A549 (cell line): Measurements from ENCODE around the gene RAB8B. TPM values are rescaled to one million over a fixed set of nuclear protein-coding genes. Genes with fewer than 3 reads are reported as not detected.

Experiments
- ATAC-seq, 2 experiments: fragments of 200-7000 bp in 1 of 2; fragments of >200 bp in 1 of 2; cut with Nextera tagmentation in 1 of 2; cut with Tn5 transposase in 1 of 2; 3 replicates each; pipeline versions ENCODE4 v1.8.0 to v1.9.1; 2018 to 2020; ENCODE audit warnings: mild to moderate bottlenecking in 1 of 2, moderate library complexity in 1 of 2
- CTCF ChIA-PET: fragments of 300-600 bp; sonication (Branson Sonifier 250); formaldehyde crosslinking; extraction: SDS; loops from one replicate; lab custom pipeline; 2021; ENCODE audit warnings: antibody characterized with exemption, inconsistent platforms; lab: Yijun Ruan, JAX
- POLR2A ChIA-PET: fragments of 350-600 bp; formaldehyde crosslinking; extraction: SDS; loops from one replicate; lab custom pipeline; 2021; ENCODE audit warnings: antibody characterized with exemption, inconsistent platforms; lab: Yijun Ruan, JAX
- DNase-seq, 2 experiments: peaks; one replicate each; pipeline versions ENCODE4 v3.0.0 to v3.0.0-alpha.2; 2011 to 2016; ENCODE audit warnings: low read depth in 1 of 2, low spot score in 1 of 2
- FAIRE-seq: peaks from 2 replicates; lab custom pipeline; 2011; peaks lifted over from hg19 to GRCh38; lab: Jason Lieb, UNC
- H3K27ac ChIP-seq, 2 experiments: fragments of >200 bp; sonication (Bioruptor Twin); formaldehyde crosslinking; 3 replicates each; pipeline ENCODE4 v1.5.1; 2016 to 2017
- H3K4me1 ChIP-seq: fragments of >200 bp; sonication (Bioruptor Twin); formaldehyde crosslinking; 3 replicates; pipeline ENCODE4 v1.6.1; 2016
- H3K4me2 ChIP-seq: fragments of >200 bp; sonication (Bioruptor Twin); formaldehyde crosslinking; 3 replicates; pipeline ENCODE4 v1.6.1; 2016
- H3K4me3 ChIP-seq: fragments of >200 bp; sonication (Bioruptor Twin); formaldehyde crosslinking; 3 replicates; pipeline ENCODE4 v1.5.1; 2016
- H3K9me3 ChIP-seq: fragments of >200 bp; sonication (Bioruptor Twin); formaldehyde crosslinking; 3 replicates; pipeline ENCODE4 v1.6.1; 2016
- CHD2 ChIP-seq: fragments of 150-350 bp; IDR thresholded peaks from 2 replicates; pipeline ENCODE4 v1.6.1; 2014; ENCODE audit warnings: low read length; ENCODE audit not compliant: partially characterized antibody
- EHMT2 ChIP-seq: fragments of 200-600 bp; sonication (generic); IDR thresholded peaks from 2 replicates; pipeline ENCODE4 v1.6.1; 2016; ENCODE audit warnings: antibody characterized with exemption, low read depth, mild to moderate bottlenecking, moderate library complexity
- EP300 ChIP-seq, 2 experiments: fragments of >200 bp; sonication (Bioruptor Twin); formaldehyde crosslinking; IDR thresholded peaks; 2 replicates in 1 of 2; 3 replicates in 1 of 2; pipeline ENCODE4 v1.6.1; 2016 to 2017
- KDM5A ChIP-seq: fragments of 200-600 bp; sonication (generic); IDR thresholded peaks from 2 replicates; pipeline ENCODE4 v1.6.1; 2016; ENCODE audit warnings: antibody characterized with exemption, mild to moderate bottlenecking
- NPAS2 ChIP-seq: fragments of 250-450 bp; sonication (Bioruptor Pico); IDR thresholded peaks from 2 replicates; pipeline ENCODE4 v1.8.0; 2022; ENCODE audit warnings: mild to moderate bottlenecking, moderate library complexity, borderline replicate concordance
- NR3C1 ChIP-seq: fragments of >200 bp; sonication (Bioruptor Twin); formaldehyde crosslinking; IDR thresholded peaks from 3 replicates; pipeline ENCODE4 v1.6.1; 2017
- POLR2AphosphoS2 ChIP-seq: conservative IDR thresholded peaks from 2 replicates; pipeline ENCODE4 v1.6.1; 2012; ENCODE audit warnings: low read length, improper control_type of control experiment, inconsistent platforms
- RARB ChIP-seq: fragments of 250-450 bp; sonication (Bioruptor Pico); IDR thresholded peaks from 2 replicates; pipeline ENCODE4 v1.8.0; 2021; ENCODE audit warnings: mild to moderate bottlenecking, moderate library complexity
- RCOR1 ChIP-seq: fragments of 150-350 bp; IDR thresholded peaks from 2 replicates; pipeline ENCODE4 v1.6.1; 2014; ENCODE audit warnings: antibody characterized with exemption, low read length, low read depth
- RFX5 ChIP-seq: fragments of 450-650 bp; IDR thresholded peaks from 2 replicates; pipeline ENCODE4 v1.7.1; 2014; ENCODE audit warnings: antibody characterized with exemption, mild to moderate bottlenecking, moderate library complexity
- TFCP2L1 ChIP-seq: fragments of 250-450 bp; sonication (Bioruptor Pico); IDR thresholded peaks from 2 replicates; pipeline ENCODE4 v1.5.0; 2021; ENCODE audit warnings: mild to moderate bottlenecking
- TP53 ChIP-seq: fragments of 250-450 bp; sonication (Bioruptor Pico); IDR thresholded peaks from 2 replicates; pipeline ENCODE4 v1.5.0; 2021; ENCODE audit warnings: mild to moderate bottlenecking, moderate library complexity
- USF2 ChIP-seq: fragments of 450-650 bp; IDR thresholded peaks from 2 replicates; pipeline ENCODE4 v1.6.1; 2014; ENCODE audit warnings: antibody characterized with exemption
- ZC3H11A ChIP-seq: fragments of 450-650 bp; IDR thresholded peaks from 2 replicates; pipeline ENCODE4 v1.6.1; 2014; ENCODE audit warnings: antibody characterized with exemption, mild to moderate bottlenecking
- ZFP36 ChIP-seq: fragments of 450-650 bp; IDR thresholded peaks from 2 replicates; pipeline ENCODE4 v1.6.1; 2014; ENCODE audit warnings: borderline replicate concordance; ENCODE audit not compliant: partially characterized antibody
- ZNF302 ChIP-seq: fragments of 250-450 bp; sonication (Bioruptor Pico); IDR thresholded peaks from 2 replicates; pipeline ENCODE4 v1.9.0; 2021; ENCODE audit warnings: inconsistent platforms, mild to moderate bottlenecking, moderate library complexity
- ZSCAN20 ChIP-seq: fragments of 250-450 bp; sonication (Bioruptor Pico); IDR thresholded peaks from 2 replicates; pipeline ENCODE4 v1.8.0; 2022; ENCODE audit warnings: mild to moderate bottlenecking, moderate library complexity
- WGBS: methylation state at CpG from one replicate; pipeline ENCODE4 v1.1.6; 2017; ENCODE audit errors: missing lambda C conversion rate; 5-methylcytosine and 5-hydroxymethylcytosine counted together
- polyA plus RNA-seq, 4 experiments: library from polyadenylated mRNA; depleted of rRNA in 3 of 4; stranded (reverse); fragments of >200 nt; fragmentation: RNase III in 1 of 4; extraction: RNeasy Plus Mini Kit Qiagen cat#74134 plus additional on column Dnase treatment in 1 of 4; gene quantifications; 2 replicates in 3 of 4; 3 replicates in 1 of 4; pipeline ENCODE4 v1.2.3, GENCODE V29; 2011 to 2017
- TF ChIP-seq, protein P1 (sequence below): fragments of >200 bp; sonication (Bioruptor Twin); formaldehyde crosslinking; IDR thresholded peaks from 2 replicates; pipeline ENCODE4 v1.6.1; 2016
- TF ChIP-seq, protein P2 (sequence below): IDR thresholded peaks from 2 replicates; pipeline ENCODE4 v1.6.1; 2012
- TF ChIP-seq, protein P3 (sequence below): fragments of 150-350 bp; IDR thresholded peaks from 2 replicates; pipeline ENCODE4 v1.6.1; 2014; ENCODE audit warnings: low read depth, mild to moderate bottlenecking, low read length

The RAB8B gene
- polyA plus RNA-seq, 2 of the 4 experiments (the other 2 are of a cell fraction) = 21.5 to 41.4 TPM

DNA sequence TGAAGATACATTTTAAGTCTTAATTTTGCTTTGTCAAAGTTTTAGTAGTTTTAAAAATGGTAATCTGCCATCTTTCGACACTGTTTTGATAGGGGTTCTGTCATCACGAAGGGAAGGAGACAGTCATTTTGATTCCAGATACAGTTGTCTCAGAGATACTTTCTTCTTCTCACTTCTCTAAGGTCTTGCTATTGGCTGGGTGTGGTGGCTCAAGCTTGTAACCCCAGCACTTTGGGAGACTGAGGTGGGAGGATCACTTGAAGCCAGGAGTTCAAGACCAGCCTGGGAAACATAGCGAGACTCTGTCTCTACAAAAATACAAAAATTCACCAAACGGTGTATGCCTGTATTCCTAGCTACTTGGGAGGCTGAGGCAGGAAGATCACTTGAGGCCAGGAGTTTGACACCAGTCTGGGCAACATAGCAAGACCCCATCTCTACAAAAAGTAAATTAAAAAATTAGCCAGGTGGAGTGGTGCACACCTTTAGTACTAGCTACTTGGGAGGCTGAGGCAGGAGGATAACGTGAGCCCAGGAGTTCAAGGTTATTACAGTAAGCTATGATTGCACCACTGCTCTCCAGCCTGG lies 3.3 kb downstream of the RAB8B start:
- Histone ChIP-seq H3K27ac (no peak overlapping the region), H3K4me2 (no peak overlapping the region), H3K4me3 (no peak overlapping the region), H3K9me3 (no peaks in the 10 kb centered on the region), H3K4me1 (peaks cover 26% of the 10 kb centered on the region)
- DNase-seq (no peak), FAIRE-seq (no peak), ATAC-seq (no peak)
- ChIA-PET CTCF (interaction anchor here (1.1 to 4.4 kb wide), 4 partner anchors 11 to 96 kb away, joined by 3 to 16 read pairs (median 4); no protein-coding TSS in a partner anchor), POLR2A (no interaction called here)
- WGBS = 90% methylated on average over 5 of the region's 5 CpGs
- TF ChIP-seq ZFP36 (no peak), NPAS2 (CRISPR knock-in tag) (no peak), ZC3H11A (no peak), EP300 (IDR thresholded peaks at IDR 0.05) (no peak), POLR2AphosphoS2 (no peak), RARB (CRISPR knock-in tag) (no peak), NR3C1 (no peak), USF2 (no peak), RCOR1 (no peak), ZSCAN20 (CRISPR knock-in tag) (no peak)
- TF ChIP-seq, protein P1, sequence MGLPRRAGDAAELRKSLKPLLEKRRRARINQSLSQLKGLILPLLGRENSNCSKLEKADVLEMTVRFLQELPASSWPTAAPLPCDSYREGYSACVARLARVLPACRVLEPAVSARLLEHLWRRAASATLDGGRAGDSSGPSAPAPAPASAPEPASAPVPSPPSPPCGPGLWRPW = no peak
- TF ChIP-seq, protein P2, sequence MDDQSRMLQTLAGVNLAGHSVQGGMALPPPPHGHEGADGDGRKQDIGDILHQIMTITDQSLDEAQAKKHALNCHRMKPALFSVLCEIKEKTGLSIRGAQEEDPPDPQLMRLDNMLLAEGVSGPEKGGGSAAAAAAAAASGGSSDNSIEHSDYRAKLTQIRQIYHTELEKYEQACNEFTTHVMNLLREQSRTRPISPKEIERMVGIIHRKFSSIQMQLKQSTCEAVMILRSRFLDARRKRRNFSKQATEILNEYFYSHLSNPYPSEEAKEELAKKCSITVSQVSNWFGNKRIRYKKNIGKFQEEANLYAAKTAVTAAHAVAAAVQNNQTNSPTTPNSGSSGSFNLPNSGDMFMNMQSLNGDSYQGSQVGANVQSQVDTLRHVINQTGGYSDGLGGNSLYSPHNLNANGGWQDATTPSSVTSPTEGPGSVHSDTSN = no peak
- TF ChIP-seq, protein P3, sequence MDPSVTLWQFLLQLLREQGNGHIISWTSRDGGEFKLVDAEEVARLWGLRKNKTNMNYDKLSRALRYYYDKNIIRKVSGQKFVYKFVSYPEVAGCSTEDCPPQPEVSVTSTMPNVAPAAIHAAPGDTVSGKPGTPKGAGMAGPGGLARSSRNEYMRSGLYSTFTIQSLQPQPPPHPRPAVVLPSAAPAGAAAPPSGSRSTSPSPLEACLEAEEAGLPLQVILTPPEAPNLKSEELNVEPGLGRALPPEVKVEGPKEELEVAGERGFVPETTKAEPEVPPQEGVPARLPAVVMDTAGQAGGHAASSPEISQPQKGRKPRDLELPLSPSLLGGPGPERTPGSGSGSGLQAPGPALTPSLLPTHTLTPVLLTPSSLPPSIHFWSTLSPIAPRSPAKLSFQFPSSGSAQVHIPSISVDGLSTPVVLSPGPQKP = no peak

- ChIA-PET POLR2A (interaction anchor here (1.2 kb wide), 1 partner anchor 37 kb away, joined by 3 read pairs; the partner anchor contains the start of gene RPS27L), CTCF (interaction anchor here (0.9 to 4.4 kb wide), 3 partner anchors 8 to 14 kb away, joined by 3 to 16 read pairs (median 5); no protein-coding TSS in a partner anchor)
- ATAC-seq (no peak), DNase-seq (no peak), FAIRE-seq (peak; percentile 49)
- H3K27ac ChIP-seq = no peak overlapping the region
- no peak for TF ChIP-seq ZC3H11A
- TF ChIP-seq EP300 (IDR thresholded peaks at IDR 0.05) = no peak
- TF ChIP-seq RCOR1 = no peak
- no peak for TF ChIP-seq ZFP36
- H3K4me3 ChIP-seq = no peak overlapping the region
- peaks cover 34% of the 10 kb centered on the region for H3K4me1 ChIP-seq
- peak overlapping the region; percentile 18; the same call in 1 of the 3 replicates for H3K4me2 ChIP-seq
- WGBS = 89% methylated on average over 4 of the region's 4 CpGs
- H3K9me3 ChIP-seq = no peaks in the 10 kb centered on the region
Measured at GRCh38 chr15:63194302-63194701, 4.9 kb downstream of the RAB8B start.

DNA sequence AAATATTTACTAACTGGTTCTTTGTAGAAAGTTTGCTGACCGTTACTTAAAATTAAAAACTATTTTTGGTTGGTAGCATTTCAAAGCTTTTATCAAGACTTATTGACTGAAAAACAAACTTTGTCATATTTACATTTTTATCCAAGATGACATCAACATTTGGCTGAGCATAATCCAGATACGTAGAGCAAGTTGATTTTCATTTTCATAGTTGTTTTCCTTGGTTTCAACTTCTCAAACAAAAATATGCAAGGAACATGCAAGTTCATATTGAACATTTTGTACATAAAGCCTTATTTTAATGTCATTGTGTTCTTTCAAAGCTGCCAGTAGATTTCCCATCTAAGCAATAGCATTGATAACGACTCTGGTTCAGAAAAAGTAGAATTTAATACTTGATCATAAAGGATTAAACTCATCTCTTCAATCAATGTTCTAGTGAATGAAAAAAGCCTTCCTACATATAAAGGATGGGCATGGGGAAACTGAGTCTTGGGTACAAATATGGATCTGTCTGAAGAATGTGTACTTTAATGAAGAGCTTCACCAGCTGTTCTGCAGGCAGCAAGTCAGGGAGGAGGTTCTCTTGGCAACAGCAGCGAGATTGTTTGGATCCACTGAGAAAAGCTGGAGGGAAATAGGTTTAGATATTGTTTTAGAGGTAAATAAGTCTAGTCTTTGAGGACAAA lies 5.6 kb downstream of the RAB8B start:
- Histone ChIP-seq H3K4me2 (no peak overlapping the region), H3K9me3 (no peaks in the 10 kb centered on the region), H3K4me3 (no peak overlapping the region), H3K4me1 (peaks cover 41% of the 10 kb centered on the region), H3K27ac (no peak overlapping the region)
- ChIA-PET POLR2A (interaction anchor here (1.0 to 1.2 kb wide), 2 partner anchors 37 to 38 kb away, joined by 3 read pairs; partner anchors contain the start of gene RPS27L), CTCF (interaction anchor here (0.6 to 4.4 kb wide), 4 partner anchors 8 to 102 kb away, joined by 3 to 16 read pairs (median 4); no protein-coding TSS in a partner anchor)
- TF ChIP-seq EHMT2 = no peak
- no peak for TF ChIP-seq ZNF302
- TF ChIP-seq, protein P2 = no peak
- TF ChIP-seq RCOR1 = no peak
- TF ChIP-seq RFX5 = no peak
- no peak for TF ChIP-seq CHD2
- TF ChIP-seq TFCP2L1 (CRISPR knock-in tag) = no peak
- TF ChIP-seq TP53 (CRISPR knock-in tag) = no peak
- TF ChIP-seq EP300 (IDR thresholded peaks at IDR 0.05) = no peak
- TF ChIP-seq KDM5A = no peak
- ATAC-seq = no peak
- peak; percentile 46 for FAIRE-seq
- WGBS = 86% methylated on average over 4 of the region's 4 CpGs
- no peak for DNase-seq
